Hepatocyte (in vitro differentiated cells): ENCODE measurements around the gene WNK2.

Source experiments
- EZH2 ChIP-seq: fragments of 200-600 bp; sonication (generic); IDR thresholded peaks from 2 replicates; pipeline ENCODE4 v1.6.1; 2016; ENCODE audit warnings: antibody characterized with exemption, mild to moderate bottlenecking, borderline replicate concordance
- EZH2phosphoT487 ChIP-seq: fragments of 200-600 bp; sonication (generic); IDR thresholded peaks from one replicate; pipeline ENCODE4 v1.6.1; 2018; ENCODE audit warnings: antibody characterized with exemption, mild to moderate bottlenecking, low read depth, moderate library complexity; ENCODE audit not compliant: unreplicated experiment, severe bottlenecking
- TF ChIP-seq, protein P1 (sequence below): fragments of 200-600 bp; sonication (generic); IDR thresholded peaks from 2 replicates; pipeline ENCODE4 v1.5.1; 2016; ENCODE audit warnings: antibody characterized with exemption, mild to moderate bottlenecking; ENCODE audit not compliant: poor library complexity

DNA sequence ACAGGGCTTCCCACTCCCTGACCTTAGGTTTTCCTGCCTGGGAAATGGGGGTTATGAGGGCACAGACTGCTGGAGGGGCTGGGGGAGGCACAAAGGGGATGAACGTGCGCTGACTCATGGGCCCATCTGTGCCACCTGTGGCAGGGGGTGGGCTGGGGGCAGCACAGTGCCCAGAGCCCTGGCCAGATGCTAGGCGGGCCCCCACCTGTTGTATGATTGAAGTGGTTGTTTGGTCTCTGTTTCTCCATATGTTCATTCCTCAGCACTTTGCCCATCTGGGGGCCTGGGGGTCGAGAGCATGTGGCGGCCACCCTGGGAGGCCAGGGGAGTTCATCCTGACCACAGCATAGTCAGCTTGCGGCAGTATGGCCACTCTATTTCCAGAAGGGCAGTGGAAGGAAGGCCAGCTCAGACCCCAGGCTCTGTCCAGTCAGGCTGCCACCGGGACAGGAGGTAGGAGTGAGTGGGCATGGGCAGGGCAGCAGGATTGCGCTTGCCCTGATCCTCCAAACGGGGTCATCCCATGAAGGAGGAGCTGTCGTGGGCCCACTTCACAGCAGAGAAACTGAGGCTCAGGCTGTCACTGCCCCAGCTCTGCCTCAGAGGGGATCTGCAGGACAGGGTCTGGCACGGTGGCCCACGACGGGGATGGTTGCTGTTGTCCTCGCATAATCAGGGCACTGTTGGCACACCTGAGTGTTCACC lies 49.0 kb upstream of the WNK2 start:
- TF ChIP-seq, protein P1, sequence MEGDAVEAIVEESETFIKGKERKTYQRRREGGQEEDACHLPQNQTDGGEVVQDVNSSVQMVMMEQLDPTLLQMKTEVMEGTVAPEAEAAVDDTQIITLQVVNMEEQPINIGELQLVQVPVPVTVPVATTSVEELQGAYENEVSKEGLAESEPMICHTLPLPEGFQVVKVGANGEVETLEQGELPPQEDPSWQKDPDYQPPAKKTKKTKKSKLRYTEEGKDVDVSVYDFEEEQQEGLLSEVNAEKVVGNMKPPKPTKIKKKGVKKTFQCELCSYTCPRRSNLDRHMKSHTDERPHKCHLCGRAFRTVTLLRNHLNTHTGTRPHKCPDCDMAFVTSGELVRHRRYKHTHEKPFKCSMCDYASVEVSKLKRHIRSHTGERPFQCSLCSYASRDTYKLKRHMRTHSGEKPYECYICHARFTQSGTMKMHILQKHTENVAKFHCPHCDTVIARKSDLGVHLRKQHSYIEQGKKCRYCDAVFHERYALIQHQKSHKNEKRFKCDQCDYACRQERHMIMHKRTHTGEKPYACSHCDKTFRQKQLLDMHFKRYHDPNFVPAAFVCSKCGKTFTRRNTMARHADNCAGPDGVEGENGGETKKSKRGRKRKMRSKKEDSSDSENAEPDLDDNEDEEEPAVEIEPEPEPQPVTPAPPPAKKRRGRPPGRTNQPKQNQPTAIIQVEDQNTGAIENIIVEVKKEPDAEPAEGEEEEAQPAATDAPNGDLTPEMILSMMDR: no peak
- TF ChIP-seq EZH2 (no peak), EZH2phosphoT487 (no peak)
